H1 (cell line): ENCODE data around the gene ABCA1. TPM values are rescaled to one million over a fixed set of nuclear protein-coding genes. Genes with fewer than 3 reads are reported as not detected.

ENCODE experiments used
- CTCF ChIA-PET: fragments of 300-600 bp; sonication (Branson Sonifier 250); formaldehyde crosslinking; loops from one replicate; lab custom pipeline; 2021; ENCODE audit not compliant: partially characterized antibody; lab: Charles Lee
- POLR2A ChIA-PET: fragments of 300-600 bp; sonication (Branson Sonifier 250); formaldehyde crosslinking; loops from one replicate; lab custom pipeline; 2021; ENCODE audit warnings: inconsistent platforms; ENCODE audit not compliant: partially characterized antibody; lab: Charles Lee
- DNase-seq, 2 experiments: peaks; one replicate each; pipeline versions ENCODE4 v3.0.0 to v3.0.0-alpha.2; 2010 to 2022; ENCODE audit warnings: low spot score in 2 of 2, low read depth in 1 of 2, mixed read lengths in 1 of 2
- FAIRE-seq: peaks from 2 replicates; lab custom pipeline; 2011; peaks lifted over from hg19 to GRCh38; lab: Jason Lieb, UNC
- H2AFZ ChIP-seq: 2 replicates; pipeline ENCODE4 v1.8.1; 2012; ENCODE audit warnings: low read length, inconsistent platforms
- H2AK5ac ChIP-seq: 2 replicates; pipeline ENCODE4 v1.6.1; 2013; ENCODE audit warnings: low read depth, low read length
- H2BK120ac ChIP-seq: replicated peaks from 2 replicates; pipeline ENCODE3; 2013; ENCODE audit warnings: low read depth, low read length, inconsistent platforms
- H2BK12ac ChIP-seq: 2 replicates; pipeline ENCODE4 v1.6.1; 2013; ENCODE audit warnings: low read depth, low read length
- H2BK15ac ChIP-seq: 2 replicates; pipeline ENCODE4 v1.6.1; 2013; ENCODE audit warnings: low read length
- H2BK20ac ChIP-seq: 2 replicates; pipeline ENCODE4 v1.6.1; 2013; ENCODE audit warnings: low read length
- H2BK5ac ChIP-seq: 2 replicates; pipeline ENCODE4 v1.6.1; 2013; ENCODE audit warnings: low read depth, low read length
- H3K14ac ChIP-seq: 2 replicates; pipeline ENCODE4 v1.6.1; 2013; ENCODE audit warnings: inconsistent platforms; ENCODE audit not compliant: insufficient read length
- H3K18ac ChIP-seq: 2 replicates; pipeline ENCODE4 v1.6.1; 2013; ENCODE audit warnings: low read length; ENCODE audit errors: extremely low read depth
- H3K23ac ChIP-seq: 2 replicates; pipeline ENCODE4 v1.6.1; 2013; ENCODE audit warnings: inconsistent platforms; ENCODE audit not compliant: insufficient read length
- H3K23me2 ChIP-seq: 2 replicates; pipeline ENCODE4 v1.6.1; 2013; ENCODE audit warnings: low read depth, low read length
- H3K27ac ChIP-seq: 2 replicates; pipeline ENCODE4 v1.6.1; 2011; ENCODE audit warnings: low read depth, low read length, inconsistent platforms
- H3K27me3 ChIP-seq, 4 experiments: replicated peaks in 1 of 4; 1 replicate in 1 of 4; 2 replicates in 3 of 4; pipeline versions ENCODE4 v1.6.1 to v1.8.1; 2011 to 2013; ENCODE audit warnings: low read length in 3 of 4, mild to moderate bottlenecking in 3 of 4, inconsistent platforms in 2 of 4, mixed read lengths in 2 of 4, moderate library complexity in 1 of 4; ENCODE audit not compliant: control insufficient read depth in 3 of 4, insufficient read depth in 3 of 4; ENCODE audit errors: extremely low read depth in 1 of 4
- H3K36me3 ChIP-seq, 4 experiments: 2 replicates each; pipeline versions ENCODE4 v1.6.1 to v1.8.1; 2011 to 2013; ENCODE audit warnings: mild to moderate bottlenecking in 4 of 4, low read length in 3 of 4, moderate library complexity in 2 of 4, control low read depth in 1 of 4, inconsistent platforms in 1 of 4; ENCODE audit not compliant: insufficient read depth in 4 of 4, control insufficient read depth in 2 of 4
- H3K4ac ChIP-seq: replicated peaks from 2 replicates; pipeline ENCODE3; 2013; ENCODE audit warnings: low read length, low read depth, mixed read lengths, inconsistent platforms; ENCODE audit not compliant: insufficient read length
- H3K4me1 ChIP-seq, 4 experiments: replicated peaks in 1 of 4; 1 replicate in 1 of 4; 2 replicates in 3 of 4; pipeline versions ENCODE4 v1.6.1 to v1.8.1; 2011 to 2013; ENCODE audit warnings: low read length in 3 of 4, inconsistent platforms in 2 of 4, mixed read lengths in 1 of 4; ENCODE audit not compliant: insufficient read depth in 4 of 4, control insufficient read depth in 3 of 4
- H3K4me2 ChIP-seq, 2 experiments: 2 replicates each; pipeline versions ENCODE4 v1.6.1 to v1.8.1; 2011 to 2013; ENCODE audit warnings: low read depth in 2 of 2, low read length in 2 of 2, control low read depth in 1 of 2, inconsistent platforms in 1 of 2, mild to moderate bottlenecking in 1 of 2; ENCODE audit not compliant: insufficient read depth in 1 of 2
- H3K4me3 ChIP-seq, 4 experiments: fragments of 200-600, 300-600 bp in 1 of 4; sonication (generic), shearing (Covaris generic), sonication (Bioruptor Twin) in 1 of 4; 2 replicates each; pipeline versions ENCODE4 v1.5.1 to v1.8.1; 2011 to 2016; ENCODE audit warnings: low read length in 4 of 4, low read depth in 3 of 4, control low read depth in 2 of 4, inconsistent platforms in 2 of 4, mild to moderate bottlenecking in 2 of 4, mixed read lengths in 1 of 4, moderate library complexity in 1 of 4; ENCODE audit not compliant: insufficient read depth in 2 of 4; ENCODE audit errors: extremely low read depth in 1 of 4
- H3K56ac ChIP-seq: replicated peaks from 2 replicates; pipeline ENCODE3; 2013; ENCODE audit warnings: low read depth, mild to moderate bottlenecking, mixed read lengths, low read length, inconsistent platforms; ENCODE audit not compliant: insufficient read length
- H3K79me1 ChIP-seq: 2 replicates; pipeline ENCODE4 v1.6.1; 2013; ENCODE audit warnings: low read depth, low read length, control low read depth
- H3K79me2 ChIP-seq, 2 experiments: 2 replicates each; pipeline versions ENCODE4 v1.6.1 to v1.8.1; 2012 to 2013; ENCODE audit warnings: low read length in 2 of 2, mild to moderate bottlenecking in 2 of 2, inconsistent platforms in 1 of 2; ENCODE audit not compliant: insufficient read depth in 2 of 2, control insufficient read depth in 1 of 2
- H3K9ac ChIP-seq, 4 experiments: replicated peaks in 1 of 4; 1 replicate in 1 of 4; 2 replicates in 3 of 4; pipeline versions ENCODE4 v1.6.1 to v1.8.1; 2011 to 2013; ENCODE audit warnings: low read depth in 3 of 4, low read length in 3 of 4, control low read depth in 2 of 4, mild to moderate bottlenecking in 2 of 4, moderate library complexity in 2 of 4, inconsistent platforms in 1 of 4; ENCODE audit errors: extremely low read depth in 1 of 4
- H3K9me3 ChIP-seq, 2 experiments: 2 replicates each; pipeline versions ENCODE4 v1.6.1 to v1.8.1; 2012 to 2013; ENCODE audit warnings: mild to moderate bottlenecking in 2 of 2, moderate library complexity in 2 of 2, control low read depth in 1 of 2, inconsistent platforms in 1 of 2, low read depth in 1 of 2, low read length in 1 of 2, mixed read lengths in 1 of 2; ENCODE audit not compliant: insufficient read depth in 2 of 2
- H4K20me1 ChIP-seq, 2 experiments: replicated peaks in 1 of 2; 2 replicates each; pipeline versions ENCODE3 to v1.8.1; 2011 to 2013; ENCODE audit warnings: inconsistent platforms in 2 of 2, low read length in 2 of 2, mild to moderate bottlenecking in 1 of 2; ENCODE audit not compliant: insufficient read depth in 2 of 2, control insufficient read depth in 1 of 2
- H4K5ac ChIP-seq: 2 replicates; pipeline ENCODE4 v1.6.1; 2013; ENCODE audit warnings: low read length, low read depth, mixed read lengths, inconsistent platforms; ENCODE audit not compliant: insufficient read length
- H4K8ac ChIP-seq: 2 replicates; pipeline ENCODE4 v1.8.0; 2013; ENCODE audit warnings: mild to moderate bottlenecking, moderate library complexity, low read length, inconsistent platforms; ENCODE audit not compliant: insufficient read depth; ENCODE audit errors: extremely low read depth
- H4K91ac ChIP-seq: replicated peaks from 2 replicates; pipeline ENCODE3; 2013; ENCODE audit warnings: low read length, mixed read lengths, inconsistent platforms; ENCODE audit not compliant: insufficient read length
- ASH2L ChIP-seq: fragments of 200-600, 300-600 bp; sonication (generic); IDR thresholded peaks from one replicate; pipeline ENCODE4 v1.7.1; 2017; ENCODE audit warnings: low read length
- SRF ChIP-seq: IDR thresholded peaks from 2 replicates; pipeline ENCODE4 v1.6.1; 2011; ENCODE audit warnings: mild to moderate bottlenecking, low read depth, low read length, moderate library complexity
- ZNF274 ChIP-seq: IDR thresholded peaks from 2 replicates; pipeline ENCODE4 v1.7.0; 2012; ENCODE audit warnings: low read length, borderline replicate concordance; ENCODE audit errors: extremely low read depth
- WGBS, 2 experiments: shearing (Covaris generic) in 1 of 2; methylation state at CpG; one replicate each; pipeline versions ENCODE4 v1.1.6 to v1.1.7; 2013 to 2015; ENCODE audit warnings: low lambda C conversion rate in 2 of 2, mixed read lengths in 2 of 2, inconsistent platforms in 1 of 2, low coverage in 1 of 2, missing lambda C conversion rate in 1 of 2; ENCODE audit not compliant: insufficient replicate concordance in 2 of 2, insufficient coverage in 1 of 2, insufficient read length in 1 of 2; ENCODE audit errors: extremely low coverage in 1 of 2, missing lambda C conversion rate in 1 of 2; 5-methylcytosine and 5-hydroxymethylcytosine counted together
- polyA plus RNA-seq, 7 experiments: library from polyadenylated mRNA; depleted of rRNA in 3 of 7; stranded (reverse) in 5 of 7; unstranded in 2 of 7; fragments of >200 nt in 5 of 7; fragments of 200-250 nt in 2 of 7; gene quantifications; 1 replicate in 5 of 7; 2 replicates in 1 of 7; 4 replicates in 1 of 7; pipeline versions ENCODE4 v1.2.1 to v1.2.3, GENCODE V29; 2011 to 2013; ENCODE audit warnings: missing spikeins in 2 of 7, mixed read lengths in 2 of 7
- total RNA-seq: library from RNA; stranded (reverse); fragmentation: NEBNext Ultra II Directional; extraction: Animal tissue kit (Norgen Biotek cat#: 25700); gene quantifications from 2 replicates; pipeline ENCODE4 v1.2.1, GENCODE V29; 2021

The ABCA1 gene
- total and polyA plus RNA-seq, 2 of the 8 experiments (the other 6 are each of a cell fraction or from before 2014, with no cell fraction given): 6.9 to 7.8 TPM

GRCh38 chr9:104970271-104970987, 42.5 kb upstream of the ABCA1 start:
- Histone ChIP-seq H4K8ac (no peak overlapping the region), H3K9ac (no peak overlapping the region), H2BK12ac (no peak overlapping the region), H3K56ac (no peak overlapping the region), H2AK5ac (no peak overlapping the region; the same call in 1 of the 2 replicates), H3K4me1 (peaks cover 5 to 12% (median 9%) of the 10 kb centered on the region in 4 experiments), H3K4me2 (peak overlapping the region in 1 of 2 experiments; percentile 82; a peak in 1 of 4 replicates), H4K5ac (no peak overlapping the region), H2BK15ac (no peak overlapping the region), H4K20me1 (no peaks in the 10 kb centered on the region), H3K79me1 (no peaks in the 10 kb centered on the region), H2BK120ac (no peak overlapping the region), H3K14ac (no peak overlapping the region), H3K4me3 (no peak overlapping the region), H3K23ac (no peak overlapping the region), H2BK5ac (no peak overlapping the region), H3K9me3 (no peaks in the 10 kb centered on the region), H2BK20ac (0 out of 2 replicates have a peak overlapping the region, but pooled peaks have one; percentile 0), H3K27ac (no peak overlapping the region), H3K27me3 (no peaks in the 10 kb centered on the region), H3K79me2 (no peaks in the 10 kb centered on the region), H3K36me3 (no peaks in the 10 kb centered on the region), H3K4ac (no peak overlapping the region), H3K18ac (no peak overlapping the region), H3K23me2 (no peaks in the 10 kb centered on the region; the same call in 1 of the 2 replicates), H2AFZ (no peak overlapping the region), H4K91ac (no peak overlapping the region)
- ChIA-PET CTCF (interaction anchor here (1.4 to 3.6 kb wide), 3 partner anchors 23 to 156 kb away, joined by 5 to 14 read pairs (median 6); partner anchors contain the start of gene ABCA1), POLR2A (interaction anchor here (0.9 to 6.4 kb wide), 3 partner anchors 9 to 42 kb away, joined by 3 to 53 read pairs (median 41); partner anchors contain the start of gene ABCA1)
- DNase-seq (no peak), FAIRE-seq (no peak)
- WGBS, 2 experiments: 82% methylated on average over 6 of the region's 8 CpGs; no CpG with 5 or more reads in 1 of the 2 experiments
- TF ChIP-seq ASH2L (no peak), ZNF274 (no peak), SRF (no peak)
